K562 (cell line): Measurements from ENCODE around the gene GCHFR. TPM values are rescaled to one million over a fixed set of nuclear protein-coding genes. Genes with fewer than 3 reads are reported as not detected.

Experiments used
- ATF6 ChIP-seq: sonication (generic); formaldehyde crosslinking; IDR thresholded peaks from 2 replicates; pipeline ENCODE4 v1.4.0; 2020; ENCODE audit warnings: mild to moderate bottlenecking, missing genetic modification reagents
- CBX5 ChIP-seq: IDR thresholded peaks from 2 replicates; pipeline ENCODE4 v1.6.1; 2014; ENCODE audit warnings: low read depth, borderline replicate concordance
- CREM ChIP-seq: IDR thresholded peaks from 2 replicates; pipeline ENCODE4 v1.6.1; 2014; ENCODE audit warnings: antibody characterized with exemption, low read depth
- EP400 ChIP-seq: fragments of 450-650 bp; IDR thresholded peaks from 2 replicates; pipeline ENCODE4 v1.6.1; 2017; ENCODE audit warnings: antibody characterized with exemption, mild to moderate bottlenecking, moderate library complexity
- EWSR1 ChIP-seq: fragments of 450-650 bp; IDR thresholded peaks from 2 replicates; pipeline ENCODE4 v1.6.1; 2018; ENCODE audit warnings: borderline replicate concordance, mild to moderate bottlenecking, low read depth, moderate library complexity; ENCODE audit not compliant: partially characterized antibody
- FIP1L1 ChIP-seq: fragments of 200-400 bp; formaldehyde crosslinking; IDR thresholded peaks from 2 replicates; pipeline ENCODE4 v1.6.1; 2018; ENCODE audit warnings: mild to moderate bottlenecking, low read depth, low read length; ENCODE audit not compliant: poor library complexity, severe bottlenecking
- IRF9 ChIP-seq: fragments of 450-650 bp; IDR thresholded peaks from 2 replicates; pipeline ENCODE4 v1.6.1; 2016; ENCODE audit warnings: missing biosample characterization, missing genetic modification characterization
- NFYB ChIP-seq: IDR thresholded peaks from 2 replicates; pipeline ENCODE4 v1.6.1; 2011; ENCODE audit warnings: mild to moderate bottlenecking, moderate library complexity; ENCODE audit not compliant: insufficient read length; ENCODE audit errors: extremely low read depth
- SMARCE1 ChIP-seq: fragments of 450-650 bp; IDR thresholded peaks from 2 replicates; pipeline ENCODE4 v1.7.1; 2016; ENCODE audit warnings: mild to moderate bottlenecking
- ZBTB7A ChIP-seq: IDR thresholded peaks from 2 replicates; pipeline ENCODE4 v1.6.1; 2011; ENCODE audit warnings: low read depth, mild to moderate bottlenecking, low read length, moderate library complexity, borderline replicate concordance; ENCODE audit not compliant: control insufficient read depth
- ZFP30 ChIP-seq: fragments of 250-450 bp; sonication (Bioruptor Pico); IDR thresholded peaks from 2 replicates; pipeline ENCODE4 v1.8.0; 2022; ENCODE audit warnings: moderate library complexity, mild to moderate bottlenecking, inconsistent platforms, borderline replicate concordance
- ZNF324 ChIP-seq: fragments of 250-450 bp; sonication (Bioruptor Pico); IDR thresholded peaks from 2 replicates; pipeline ENCODE4 v1.4.0; 2020; ENCODE audit warnings: mild to moderate bottlenecking
- ZNF584 ChIP-seq: fragments of 200-800 bp; sonication (Bioruptor generic); IDR thresholded peaks from 2 replicates; pipeline ENCODE4 v1.6.1; 2016; ENCODE audit warnings: low read depth, mild to moderate bottlenecking, missing genetic modification characterization, missing compliant biosample characterization
- ZZZ3 ChIP-seq: fragments of 450-650 bp; IDR thresholded peaks from 2 replicates; pipeline ENCODE4 v1.6.1; 2016; ENCODE audit warnings: antibody characterized with exemption, mild to moderate bottlenecking, moderate library complexity
- polyA plus RNA-seq, 8 experiments: library from polyadenylated mRNA; depleted of rRNA in 4 of 8; stranded (reverse) in 5 of 8; unstranded in 3 of 8; fragments of >200 nt; fragmentation: Nextera tagmentation in 2 of 8; fragmentation: Illumina TruSeq in 1 of 8; extraction: Ambion mirVana in 2 of 8; extraction: Trizol in 1 of 8; gene quantifications; 2 replicates each; pipeline versions ENCODE4 v1.2.1 to v1.2.3, GENCODE V29; 2011 to 2014; ENCODE audit warnings: inconsistent platforms in 1 of 8, missing spikeins in 1 of 8
- total RNA-seq, 7 experiments: library from RNA; depleted of rRNA in 6 of 7; stranded (reverse); fragments of >200 nt in 6 of 7; fragmentation: Illumina TruSeq in 2 of 7; extraction: Trizol in 2 of 7; gene quantifications; 2 replicates each; pipeline versions ENCODE4 v1.2.1 to v1.2.3, GENCODE V29; 2011 to 2021; ENCODE audit warnings: low replicate concordance in 1 of 7
- TF ChIP-seq, protein P1 (sequence below): conservative IDR thresholded peaks from 2 replicates; pipeline ENCODE4 v1.6.1; 2011; ENCODE audit warnings: low read depth, mild to moderate bottlenecking, low read length; ENCODE audit not compliant: control insufficient read depth
- TF ChIP-seq, protein P2 (sequence below): fragments of 450-650 bp; IDR thresholded peaks from 2 replicates; pipeline ENCODE4 v1.6.1; 2016; ENCODE audit warnings: low read depth, mild to moderate bottlenecking, moderate library complexity
- TF ChIP-seq, protein P3 (sequence below): sonication (generic); formaldehyde crosslinking; IDR thresholded peaks from 2 replicates; pipeline ENCODE4 v1.8.0; 2023; ENCODE audit warnings: mild to moderate bottlenecking, missing genetic modification reagents
- TF ChIP-seq, protein P4 (sequence below): fragments of 200-800 bp; sonication (Bioruptor generic); IDR thresholded peaks from 2 replicates; pipeline ENCODE4 v1.6.1; 2017; ENCODE audit warnings: missing genetic modification characterization, missing compliant biosample characterization

The GCHFR gene
- total and polyA plus RNA-seq, 9 of the 15 experiments (the other 6 are each of a cell fraction or from before 2014, with no cell fraction given), result 8.7 to 83.5 (median 20.8) TPM

- TF ChIP-seq, protein P1, sequence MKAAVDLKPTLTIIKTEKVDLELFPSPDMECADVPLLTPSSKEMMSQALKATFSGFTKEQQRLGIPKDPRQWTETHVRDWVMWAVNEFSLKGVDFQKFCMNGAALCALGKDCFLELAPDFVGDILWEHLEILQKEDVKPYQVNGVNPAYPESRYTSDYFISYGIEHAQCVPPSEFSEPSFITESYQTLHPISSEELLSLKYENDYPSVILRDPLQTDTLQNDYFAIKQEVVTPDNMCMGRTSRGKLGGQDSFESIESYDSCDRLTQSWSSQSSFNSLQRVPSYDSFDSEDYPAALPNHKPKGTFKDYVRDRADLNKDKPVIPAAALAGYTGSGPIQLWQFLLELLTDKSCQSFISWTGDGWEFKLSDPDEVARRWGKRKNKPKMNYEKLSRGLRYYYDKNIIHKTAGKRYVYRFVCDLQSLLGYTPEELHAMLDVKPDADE, result 0 out of 2 replicates have a peak, but pooled peaks have one; percentile 18
- TF ChIP-seq, protein P2, sequence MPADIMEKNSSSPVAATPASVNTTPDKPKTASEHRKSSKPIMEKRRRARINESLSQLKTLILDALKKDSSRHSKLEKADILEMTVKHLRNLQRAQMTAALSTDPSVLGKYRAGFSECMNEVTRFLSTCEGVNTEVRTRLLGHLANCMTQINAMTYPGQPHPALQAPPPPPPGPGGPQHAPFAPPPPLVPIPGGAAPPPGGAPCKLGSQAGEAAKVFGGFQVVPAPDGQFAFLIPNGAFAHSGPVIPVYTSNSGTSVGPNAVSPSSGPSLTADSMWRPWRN, result no peak
- TF ChIP-seq CBX5 (no peak), ZNF324 (CRISPR knock-in tag) (no peak), EWSR1 (no peak), ZZZ3 (no peak), IRF9 (no peak), SMARCE1 (no peak), ZNF584 (CRISPR knock-in tag) (no peak), NFYB (peak; percentile 78), FIP1L1 (peak; percentile 67), ATF6 (CRISPR knock-in tag) (0 out of 2 replicates have a peak, but pooled peaks have one; percentile 3), ZFP30 (CRISPR knock-in tag) (no peak), ZBTB7A (peak; percentile 88), CREM (peak; percentile 86), EP400 (0 out of 2 replicates have a peak, but pooled peaks have one; percentile 4)
- TF ChIP-seq, protein P3, sequence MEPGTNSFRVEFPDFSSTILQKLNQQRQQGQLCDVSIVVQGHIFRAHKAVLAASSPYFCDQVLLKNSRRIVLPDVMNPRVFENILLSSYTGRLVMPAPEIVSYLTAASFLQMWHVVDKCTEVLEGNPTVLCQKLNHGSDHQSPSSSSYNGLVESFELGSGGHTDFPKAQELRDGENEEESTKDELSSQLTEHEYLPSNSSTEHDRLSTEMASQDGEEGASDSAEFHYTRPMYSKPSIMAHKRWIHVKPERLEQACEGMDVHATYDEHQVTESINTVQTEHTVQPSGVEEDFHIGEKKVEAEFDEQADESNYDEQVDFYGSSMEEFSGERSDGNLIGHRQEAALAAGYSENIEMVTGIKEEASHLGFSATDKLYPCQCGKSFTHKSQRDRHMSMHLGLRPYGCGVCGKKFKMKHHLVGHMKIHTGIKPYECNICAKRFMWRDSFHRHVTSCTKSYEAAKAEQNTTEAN (CRISPR knock-in tag), result no peak
- TF ChIP-seq, protein P4, sequence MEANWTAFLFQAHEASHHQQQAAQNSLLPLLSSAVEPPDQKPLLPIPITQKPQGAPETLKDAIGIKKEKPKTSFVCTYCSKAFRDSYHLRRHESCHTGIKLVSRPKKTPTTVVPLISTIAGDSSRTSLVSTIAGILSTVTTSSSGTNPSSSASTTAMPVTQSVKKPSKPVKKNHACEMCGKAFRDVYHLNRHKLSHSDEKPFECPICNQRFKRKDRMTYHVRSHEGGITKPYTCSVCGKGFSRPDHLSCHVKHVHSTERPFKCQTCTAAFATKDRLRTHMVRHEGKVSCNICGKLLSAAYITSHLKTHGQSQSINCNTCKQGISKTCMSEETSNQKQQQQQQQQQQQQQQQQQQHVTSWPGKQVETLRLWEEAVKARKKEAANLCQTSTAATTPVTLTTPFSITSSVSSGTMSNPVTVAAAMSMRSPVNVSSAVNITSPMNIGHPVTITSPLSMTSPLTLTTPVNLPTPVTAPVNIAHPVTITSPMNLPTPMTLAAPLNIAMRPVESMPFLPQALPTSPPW, result peak; percentile 57
Observed at GRCh38 chr15:40763801-40764628, at the start of gene GCHFR (continued).
